ENCODE measurements around the gene ANAPC16. TPM values are rescaled to one million over a fixed set of nuclear protein-coding genes. Genes with fewer than 3 reads are reported as not detected.

Gene ANAPC16
- total and polyA plus RNA-seq, 2 donors (not counting 1 experiment from before 2014, with no cell fraction given) = 104 to 132 TPM

GRCh38 chr10:72200883-72201282 is 14.9 kb upstream of the ANAPC16 start:
- Mint-ChIP-seq H3K27ac (no peak overlapping the region), H3K27me3 (no peaks in the 10 kb centered on the region), H3K4me1 (no peaks in the 10 kb centered on the region), H3K4me3 (no peak overlapping the region), H3K9me3 (ENCODE audit: insufficient read depth) (no peaks in the 10 kb centered on the region)
- intact Hi-C loops (cut with micrococcal nuclease) = no loop called here
- no peaks in the 10 kb centered on the region for H3K27me3 ChIP-seq (replicated peaks in 1 of 4; ENCODE audit: control extremely low read depth in 1 of 4, control insufficient read depth in 3 of 4, insufficient read depth in 4 of 4, low read length in 3 of 4)
- peaks cover 19% of the 10 kb centered on the region for H3K79me2 ChIP-seq (ENCODE audit: control insufficient read depth, insufficient read depth, low read length)
- no peaks in the 10 kb centered on the region for H4K20me1 ChIP-seq (ENCODE audit: control insufficient read depth, insufficient read depth, low read length, poor library complexity, severe bottlenecking)
- no peak for TF ChIP-seq CTCF (IDR thresholded peaks at IDR 0.05)
- no peak for TF ChIP-seq EZH2 (IDR thresholded peaks at IDR 0.05; ENCODE audit: borderline replicate concordance, insufficient read depth, low read depth, low read length, poor library complexity, severe bottlenecking)
- no peak overlapping the region for H3K27ac ChIP-seq (ENCODE audit: low read length in 2 of 2)
- ATAC-seq (ENCODE audit: low read depth) = no peak
- no peak for DNase-seq
- H3K9ac ChIP-seq (ENCODE audit: low read length) = no peak overlapping the region
- CTCF ChIA-PET = interaction anchor here (0.7 to 2.1 kb wide), 4 partner anchors 18 to 152 kb away, joined by 3 to 6 read pairs (median 4); no protein-coding TSS in a partner anchor
- POLR2A ChIA-PET = no interaction called here
- H3K4me1 ChIP-seq (ENCODE audit: control insufficient read depth in 2 of 2, insufficient read depth in 2 of 2, low read length in 2 of 2) = no peaks in the 10 kb centered on the region
- 100% methylated on average over 1 of the region's 3 CpGs for WGBS (ENCODE audit: insufficient coverage)
- no peak overlapping the region for H3K4me3 ChIP-seq (ENCODE audit: control extremely low read depth in 1 of 5, extremely low read depth in 1 of 5, insufficient read depth in 1 of 5, low read depth in 2 of 5, low read length in 4 of 5)
- no peaks in the 10 kb centered on the region for H3K9me3 ChIP-seq (ENCODE audit: control extremely low read depth in 1 of 3, control insufficient read depth in 2 of 3, insufficient read depth in 1 of 3, low read length in 2 of 3)
- no peak overlapping the region for H2AFZ ChIP-seq (ENCODE audit: insufficient read depth, low read depth, low read length, poor library complexity, severe bottlenecking)
- H3K36me3 ChIP-seq (replicated peaks in 1 of 2; ENCODE audit: control extremely low read depth in 1 of 2, control insufficient read depth in 1 of 2, extremely low read depth in 1 of 2, insufficient read depth in 2 of 2, low read length in 1 of 2) = peaks cover 5 to 35% of the 10 kb centered on the region in 2 experiments
- no peak overlapping the region for H3K4me2 ChIP-seq (replicated peaks; ENCODE audit: low read depth, low read length, poor library complexity, severe bottlenecking)

GRCh38 chr10:72201293-72201692 is 14.5 kb upstream of the ANAPC16 start:
- ATAC-seq (ENCODE audit: low read depth) = no peak
- H3K27me3 ChIP-seq (replicated peaks in 1 of 4; ENCODE audit: control extremely low read depth in 1 of 4, control insufficient read depth in 3 of 4, insufficient read depth in 4 of 4, low read length in 3 of 4) = no peaks in the 10 kb centered on the region
- no peak overlapping the region for H3K4me2 ChIP-seq (replicated peaks; ENCODE audit: low read depth, low read length, poor library complexity, severe bottlenecking)
- TF ChIP-seq CTCF (IDR thresholded peaks at IDR 0.05) (no peak), EZH2 (IDR thresholded peaks at IDR 0.05; ENCODE audit: borderline replicate concordance, insufficient read depth, low read depth, low read length, poor library complexity, severe bottlenecking) (no peak)
- Mint-ChIP-seq H3K27me3 (no peaks in the 10 kb centered on the region), H3K4me1 (no peaks in the 10 kb centered on the region), H3K4me3 (no peak overlapping the region), H3K27ac (no peak overlapping the region), H3K9me3 (ENCODE audit: insufficient read depth) (no peaks in the 10 kb centered on the region)
- POLR2A ChIA-PET = interaction anchor here (0.7 kb wide), 1 partner anchor 20 kb away, joined by 5 read pairs; no protein-coding TSS in a partner anchor
- H3K27ac ChIP-seq (ENCODE audit: low read length in 2 of 2) = no peak overlapping the region
- no peaks in the 10 kb centered on the region for H4K20me1 ChIP-seq (ENCODE audit: control insufficient read depth, insufficient read depth, low read length, poor library complexity, severe bottlenecking)
- no peak overlapping the region for H3K9ac ChIP-seq (ENCODE audit: low read length)
- CTCF ChIA-PET = interaction anchor here (0.7 to 2.1 kb wide), 5 partner anchors 18 to 153 kb away, joined by 3 to 6 read pairs (median 4); no protein-coding TSS in a partner anchor
- no peaks in the 10 kb centered on the region for H3K9me3 ChIP-seq (ENCODE audit: control extremely low read depth in 1 of 3, control insufficient read depth in 2 of 3, insufficient read depth in 1 of 3, low read length in 2 of 3)
- DNase-seq = no peak
- H2AFZ ChIP-seq (ENCODE audit: insufficient read depth, low read depth, low read length, poor library complexity, severe bottlenecking) = no peak overlapping the region
- no peak overlapping the region for H3K4me3 ChIP-seq (ENCODE audit: control extremely low read depth in 1 of 5, extremely low read depth in 1 of 5, insufficient read depth in 1 of 5, low read depth in 2 of 5, low read length in 4 of 5)
- H3K4me1 ChIP-seq (ENCODE audit: control insufficient read depth in 2 of 2, insufficient read depth in 2 of 2, low read length in 2 of 2) = no peaks in the 10 kb centered on the region
- H3K36me3 ChIP-seq (replicated peaks in 1 of 2; ENCODE audit: control extremely low read depth in 1 of 2, control insufficient read depth in 1 of 2, extremely low read depth in 1 of 2, insufficient read depth in 2 of 2, low read length in 1 of 2) = peaks cover 5 to 36% of the 10 kb centered on the region in 2 experiments
- WGBS (ENCODE audit: insufficient coverage) = 97% methylated on average over 3 of the region's 5 CpGs
- intact Hi-C loops (cut with micrococcal nuclease) = no loop called here
- peaks cover 19% of the 10 kb centered on the region for H3K79me2 ChIP-seq (ENCODE audit: control insufficient read depth, insufficient read depth, low read length)

Measured in B cell (primary cell).